ENCODE results near the gene HYKK. TPM values are rescaled to one million over a fixed set of nuclear protein-coding genes. Genes with fewer than 3 reads are reported as not detected.

The HYKK gene
- total RNA-seq, 4 donors from 2014 or later = 2.8 to 10.6 (median 6.9) TPM

GRCh38 chr15:78527325-78527724 lies 19.9 kb downstream of the HYKK start:
- no peak for TF ChIP-seq CTCF (IDR thresholded peaks at IDR 0.05; ENCODE audit: low read depth)

DNA sequence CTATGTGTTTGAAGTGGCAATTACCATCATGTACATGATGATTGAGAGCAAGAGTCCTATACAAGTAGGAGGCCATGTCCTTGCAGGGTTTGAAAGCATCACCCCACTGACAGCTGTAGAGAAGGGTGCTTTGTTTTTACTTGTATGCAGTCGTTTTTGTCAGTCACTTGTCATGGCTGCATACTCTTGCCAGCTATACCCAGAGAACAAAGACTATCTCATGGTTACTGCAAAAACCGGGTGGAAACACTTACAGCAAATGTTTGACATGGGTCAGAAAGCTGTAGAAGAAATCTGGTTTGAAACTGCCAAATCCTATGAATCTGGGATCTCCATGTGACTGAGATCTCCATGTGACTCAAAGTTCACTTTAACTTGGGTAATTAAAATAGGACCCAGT lies 26.0 kb downstream of the HYKK start:
- no peak for TF ChIP-seq CTCF (IDR thresholded peaks at IDR 0.05; ENCODE audit: low read depth)

DNA sequence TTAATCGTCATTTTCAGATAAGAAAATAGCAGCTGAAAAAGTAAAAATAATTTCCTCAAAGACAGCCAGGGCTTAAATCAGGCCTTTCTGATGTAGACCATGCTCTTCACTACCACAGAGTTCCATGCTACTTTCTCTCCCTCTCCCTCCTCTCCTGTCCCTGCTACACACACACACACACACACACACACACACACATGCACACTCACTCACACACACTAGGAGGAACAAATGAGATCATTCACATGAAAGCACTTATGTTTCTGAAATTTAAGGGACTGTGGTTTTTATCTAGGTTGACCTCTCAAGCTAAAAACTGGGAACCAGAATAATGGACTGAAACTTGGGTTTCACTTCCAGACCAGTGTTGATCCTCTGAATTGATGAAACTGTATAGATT lies 28.8 kb downstream of the HYKK start:
- no peak for TF ChIP-seq CTCF (IDR thresholded peaks at IDR 0.05; ENCODE audit: low read depth)

DNA sequence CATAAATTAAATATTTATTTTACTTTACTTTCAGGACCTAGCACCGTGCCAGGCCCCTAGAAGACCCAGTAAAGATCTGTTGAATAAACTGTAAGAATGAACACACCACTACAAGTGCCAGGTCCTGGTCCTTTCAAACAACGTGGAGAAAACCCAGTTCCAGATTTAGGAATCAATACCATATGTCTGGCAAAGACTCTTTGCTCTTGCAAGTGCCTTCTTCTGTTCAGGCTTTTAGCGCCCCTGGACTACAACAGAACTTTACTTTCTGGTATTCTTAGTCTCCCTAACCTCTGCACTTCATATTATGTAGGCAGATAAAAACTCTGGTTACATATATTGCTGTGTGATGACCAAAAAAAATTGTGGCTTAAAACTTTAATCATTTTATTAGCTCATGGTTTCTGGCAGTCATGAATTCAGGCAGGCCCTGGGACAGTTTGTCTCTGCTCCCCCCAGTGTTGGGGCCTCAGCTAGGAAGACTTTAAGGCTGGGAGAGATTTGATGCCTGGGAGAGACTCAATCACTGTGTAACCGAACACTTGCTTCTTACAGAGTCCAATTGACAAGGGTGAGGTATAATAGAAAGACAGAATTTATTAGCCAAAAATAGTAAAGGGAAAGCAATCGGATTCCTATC lies 30.0 kb downstream of the HYKK start:
- no peak for TF ChIP-seq CTCF (IDR thresholded peaks at IDR 0.05; ENCODE audit: low read depth)

- TF ChIP-seq CTCF (IDR thresholded peaks at IDR 0.05; ENCODE audit: low read depth) = no peak
Measured at GRCh38 chr15:78538358-78538757, 31.0 kb downstream of the HYKK start.

- TF ChIP-seq CTCF (IDR thresholded peaks at IDR 0.05; ENCODE audit: low read depth) = no peak
Measured at GRCh38 chr15:78540141-78540870, 32.9 kb downstream of the HYKK start, which contains the start of gene PSMA4. Gene PSMA4, plus strand, starts transcription at chr15:78540444. Its CDS starts 1,484 bp downstream, at chr15:78541928.

DNA sequence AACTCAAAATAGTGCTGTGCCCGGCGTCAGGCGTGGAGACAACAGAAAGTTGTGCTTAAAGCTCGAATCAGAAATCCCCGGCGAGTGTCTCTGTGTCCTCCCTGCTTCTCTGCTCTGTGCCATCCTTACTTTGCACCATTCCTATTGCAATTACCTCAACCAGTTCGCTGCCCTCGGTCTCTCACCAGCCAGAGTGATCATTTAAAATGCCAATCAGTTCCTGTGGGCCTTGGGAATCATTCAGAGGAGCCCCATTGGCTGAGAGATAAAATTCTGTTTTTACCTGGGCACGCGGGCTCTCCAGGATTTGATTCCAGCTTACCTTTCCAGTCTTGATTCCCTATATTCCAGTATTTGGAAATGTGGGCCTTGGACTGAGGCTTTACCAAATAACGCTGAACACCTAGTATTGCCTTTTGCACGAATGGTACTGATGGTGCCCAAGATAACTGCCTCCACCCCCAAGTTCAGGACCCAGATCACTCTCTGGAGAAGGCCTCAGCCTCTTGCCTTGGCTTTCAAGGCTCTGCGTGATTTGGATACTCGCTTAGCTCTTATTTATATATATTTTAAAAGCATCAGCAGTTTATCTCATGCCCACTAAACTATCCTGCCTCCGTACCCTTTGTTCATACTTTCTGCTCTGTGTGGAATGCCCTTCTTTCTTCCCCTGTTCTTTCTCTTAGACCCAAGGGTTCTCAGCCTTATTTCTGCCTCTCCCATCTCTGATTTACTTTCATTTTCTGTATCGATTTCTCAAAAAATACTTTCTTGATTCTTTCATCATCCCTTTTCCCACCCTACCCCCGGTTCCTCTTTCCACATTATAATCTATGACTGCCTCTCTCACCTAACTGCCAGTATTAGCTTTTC lies 33.7 kb downstream of the HYKK start:
- no peak for TF ChIP-seq CTCF (IDR thresholded peaks at IDR 0.05; ENCODE audit: low read depth)
